Astrocyte (in vitro differentiated cells and primary cell): ENCODE data around the gene SERPINB11. TPM values are rescaled to one million over a fixed set of nuclear protein-coding genes. Genes with fewer than 3 reads are reported as not detected.

ENCODE experiments used
- DNase-seq: peaks from one replicate; pipeline ENCODE4 v3.0.0-alpha.2; 2010; ENCODE audit warnings: low read depth
- FAIRE-seq: peaks from 2 replicates; lab custom pipeline; 2011; peaks lifted over from hg19 to GRCh38; lab: Jason Lieb, UNC
- H2AFZ ChIP-seq: 2 replicates; pipeline ENCODE4 v1.6.0; 2012; ENCODE audit warnings: low read depth, low read length, inconsistent platforms
- H3K27ac ChIP-seq: 2 replicates; pipeline ENCODE4 v1.5.1; 2011; ENCODE audit warnings: low read depth, low read length, inconsistent platforms
- H3K27me3 ChIP-seq: 2 replicates; pipeline ENCODE4 v1.6.0; 2011; ENCODE audit warnings: low read length, inconsistent platforms; ENCODE audit not compliant: insufficient read depth
- H3K36me3 ChIP-seq: 2 replicates; pipeline ENCODE4 v1.5.1; 2011; ENCODE audit warnings: low read length, inconsistent platforms; ENCODE audit not compliant: insufficient read depth
- H3K4me1 ChIP-seq: 2 replicates; pipeline ENCODE4 v1.5.1; 2011; ENCODE audit warnings: low read length, inconsistent platforms; ENCODE audit not compliant: insufficient read depth
- H3K4me2 ChIP-seq: 2 replicates; pipeline ENCODE4 v1.6.0; 2012; ENCODE audit warnings: low read length, inconsistent platforms
- H3K4me3 ChIP-seq: 2 replicates; pipeline ENCODE4 v1.5.1; 2011; ENCODE audit warnings: low read depth, mild to moderate bottlenecking, low read length, inconsistent platforms; ENCODE audit not compliant: insufficient read depth
- H3K79me2 ChIP-seq: 2 replicates; pipeline ENCODE4 v1.6.0; 2012; ENCODE audit warnings: mild to moderate bottlenecking, low read length, inconsistent platforms; ENCODE audit not compliant: insufficient read depth
- H3K9ac ChIP-seq: 2 replicates; pipeline ENCODE4 v1.6.0; 2012; ENCODE audit warnings: mild to moderate bottlenecking, low read length, inconsistent platforms
- H3K9me3 ChIP-seq: 2 replicates; pipeline ENCODE4 v1.5.1; 2012; ENCODE audit warnings: low read depth, mild to moderate bottlenecking, low read length, inconsistent platforms; ENCODE audit not compliant: insufficient read depth
- H4K20me1 ChIP-seq: 2 replicates; pipeline ENCODE4 v1.6.0; 2012; ENCODE audit warnings: low read length, inconsistent platforms; ENCODE audit not compliant: insufficient read depth
- H3K27ac Mint-ChIP-seq: one replicate; pipeline ENCODE4 v1.8.0; 2021; ENCODE audit warnings: mild to moderate bottlenecking, mixed read lengths; ENCODE audit not compliant: unreplicated experiment
- H3K27me3 Mint-ChIP-seq: one replicate; pipeline ENCODE4 v1.8.0; 2021; ENCODE audit warnings: low read depth, mixed read lengths; ENCODE audit not compliant: unreplicated experiment
- H3K36me3 Mint-ChIP-seq: one replicate; pipeline ENCODE4 v1.8.0; 2021; ENCODE audit warnings: low read depth, mixed read lengths; ENCODE audit not compliant: unreplicated experiment
- H3K4me1 Mint-ChIP-seq: one replicate; pipeline ENCODE4 v1.8.0; 2021; ENCODE audit warnings: low read depth, mixed read lengths; ENCODE audit not compliant: unreplicated experiment
- H3K4me3 Mint-ChIP-seq: one replicate; pipeline ENCODE4 v1.8.0; 2021; ENCODE audit warnings: mild to moderate bottlenecking, moderate library complexity, mixed read lengths; ENCODE audit not compliant: unreplicated experiment
- H3K9me3 Mint-ChIP-seq: one replicate; pipeline ENCODE4 v1.8.0; 2021; ENCODE audit warnings: mild to moderate bottlenecking, mixed read lengths; ENCODE audit not compliant: unreplicated experiment
- EZH2 ChIP-seq: IDR thresholded peaks from 2 replicates; pipeline ENCODE4 v1.6.1; 2012; ENCODE audit warnings: mild to moderate bottlenecking, low read length, inconsistent platforms; ENCODE audit not compliant: insufficient read depth
- total RNA-seq: library from RNA; stranded (reverse); gene quantifications from 2 replicates; pipeline ENCODE4 v1.2.1, GENCODE V29; 2021
- TF ChIP-seq, protein P1 (sequence below): IDR thresholded peaks from 2 replicates; pipeline ENCODE4 v1.5.1; 2011; ENCODE audit warnings: low read depth, mild to moderate bottlenecking, inconsistent platforms, low read length, moderate library complexity; ENCODE audit not compliant: insufficient read depth

SERPINB11 gene
- total RNA-seq, 1 donor from 2014 or later = not detected

GRCh38 chr18:63677500-63678225 is 25.1 kb upstream of the SERPINB11 start:
- no peaks in the 10 kb centered on the region for H3K4me1 ChIP-seq
- Mint-ChIP-seq H3K9me3 (no peaks in the 10 kb centered on the region), H3K36me3 (no peaks in the 10 kb centered on the region), H3K27ac (peak overlapping the region; percentile 37), H3K4me3 (no peak overlapping the region), H3K27me3 (no peaks in the 10 kb centered on the region), H3K4me1 (peaks cover 10% of the 10 kb centered on the region)
- TF ChIP-seq, protein P1, sequence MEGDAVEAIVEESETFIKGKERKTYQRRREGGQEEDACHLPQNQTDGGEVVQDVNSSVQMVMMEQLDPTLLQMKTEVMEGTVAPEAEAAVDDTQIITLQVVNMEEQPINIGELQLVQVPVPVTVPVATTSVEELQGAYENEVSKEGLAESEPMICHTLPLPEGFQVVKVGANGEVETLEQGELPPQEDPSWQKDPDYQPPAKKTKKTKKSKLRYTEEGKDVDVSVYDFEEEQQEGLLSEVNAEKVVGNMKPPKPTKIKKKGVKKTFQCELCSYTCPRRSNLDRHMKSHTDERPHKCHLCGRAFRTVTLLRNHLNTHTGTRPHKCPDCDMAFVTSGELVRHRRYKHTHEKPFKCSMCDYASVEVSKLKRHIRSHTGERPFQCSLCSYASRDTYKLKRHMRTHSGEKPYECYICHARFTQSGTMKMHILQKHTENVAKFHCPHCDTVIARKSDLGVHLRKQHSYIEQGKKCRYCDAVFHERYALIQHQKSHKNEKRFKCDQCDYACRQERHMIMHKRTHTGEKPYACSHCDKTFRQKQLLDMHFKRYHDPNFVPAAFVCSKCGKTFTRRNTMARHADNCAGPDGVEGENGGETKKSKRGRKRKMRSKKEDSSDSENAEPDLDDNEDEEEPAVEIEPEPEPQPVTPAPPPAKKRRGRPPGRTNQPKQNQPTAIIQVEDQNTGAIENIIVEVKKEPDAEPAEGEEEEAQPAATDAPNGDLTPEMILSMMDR = no peak
- no peak for TF ChIP-seq EZH2
- FAIRE-seq (no peak), DNase-seq (no peak)
- H3K27ac ChIP-seq = no peak overlapping the region
- H2AFZ ChIP-seq = no peak overlapping the region
- no peaks in the 10 kb centered on the region for H3K36me3 ChIP-seq
- no peak overlapping the region for H3K4me2 ChIP-seq
- no peaks in the 10 kb centered on the region for H3K79me2 ChIP-seq
- no peaks in the 10 kb centered on the region for H3K9me3 ChIP-seq
- no peak overlapping the region for H3K9ac ChIP-seq
- no peak overlapping the region for H3K4me3 ChIP-seq
- no peaks in the 10 kb centered on the region for H3K27me3 ChIP-seq
- no peaks in the 10 kb centered on the region for H4K20me1 ChIP-seq

DNA sequence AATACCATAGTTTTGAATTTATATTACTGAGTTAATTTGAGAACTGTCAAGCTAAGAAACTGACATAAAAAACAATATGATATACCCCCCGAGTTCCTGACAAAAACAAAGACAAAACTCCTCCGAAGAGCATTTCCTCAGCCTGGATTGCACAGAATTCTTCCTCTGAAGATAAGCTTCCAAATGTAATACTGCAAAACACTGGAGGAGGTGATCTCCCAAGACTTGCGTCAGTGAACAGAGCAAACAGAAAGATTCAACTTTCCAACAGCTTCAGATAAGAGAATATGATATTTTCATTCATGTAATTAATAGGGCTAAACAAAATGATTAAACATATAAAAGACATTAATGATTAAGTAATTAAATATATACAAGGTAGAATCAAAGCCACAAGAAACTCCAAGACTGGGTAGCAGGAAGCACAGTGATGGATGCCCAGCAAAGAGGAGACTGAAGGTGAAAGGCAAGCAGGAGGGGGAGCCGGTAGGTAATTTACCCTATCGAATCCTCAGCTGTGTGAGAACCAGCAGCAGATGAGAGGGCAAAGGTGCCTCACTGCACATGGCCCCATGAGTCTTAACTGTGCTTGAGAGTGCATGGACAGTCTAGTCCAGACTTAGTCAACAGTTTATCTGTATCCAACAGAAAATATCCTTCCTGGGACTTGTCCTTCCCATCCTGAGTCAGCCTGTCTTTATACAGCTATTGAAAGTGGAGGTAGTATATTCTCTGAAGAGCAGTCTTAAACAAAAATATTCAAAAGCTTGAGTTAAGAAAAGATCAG is 22.7 kb upstream of the SERPINB11 start:
- Histone ChIP-seq H3K9me3 (no peaks in the 10 kb centered on the region), H3K79me2 (no peaks in the 10 kb centered on the region), H3K27ac (no peak overlapping the region), H3K9ac (no peak overlapping the region), H3K36me3 (no peaks in the 10 kb centered on the region), H3K27me3 (no peaks in the 10 kb centered on the region), H3K4me2 (no peak overlapping the region), H3K4me3 (no peak overlapping the region), H4K20me1 (no peaks in the 10 kb centered on the region), H2AFZ (no peak overlapping the region), H3K4me1 (peaks cover 4% of the 10 kb centered on the region)
- Mint-ChIP-seq H3K27ac (no peak overlapping the region), H3K4me3 (no peak overlapping the region), H3K36me3 (no peaks in the 10 kb centered on the region), H3K4me1 (peaks cover 26% of the 10 kb centered on the region), H3K9me3 (peaks cover 4% of the 10 kb centered on the region), H3K27me3 (no peaks in the 10 kb centered on the region)
- TF ChIP-seq, protein P1 = no peak
- TF ChIP-seq EZH2 = no peak
- FAIRE-seq = no peak
- no peak for DNase-seq
